Measurements from ENCODE around the gene PLXNB2. TPM values are rescaled to one million over a fixed set of nuclear protein-coding genes. Genes with fewer than 3 reads are reported as not detected.
A peak's percentile ranks its signal among the peaks of the same experiment; 100 is the strongest.

PLXNB2 gene
- polyA plus RNA-seq, 3 donors: 38.2 to 368 (median 70.5) TPM

- H3K27me3 Mint-ChIP-seq (ENCODE audit: low read depth in 3 of 3): peaks cover 0 to 2% (median 1%) of the 10 kb centered on the region in 3 donors
- H3K4me3 Mint-ChIP-seq: peak overlapping the region; percentile 96
- peaks cover 7 to 14% of the 10 kb centered on the region in 2 donors for H3K36me3 ChIP-seq (replicated peaks in 1 of 2; ENCODE audit: control insufficient read depth in 1 of 2, insufficient read depth in 2 of 2, low read length in 2 of 2)
- H3K27me3 ChIP-seq (ENCODE audit: control insufficient read depth in 2 of 2, insufficient read depth in 2 of 2, low read length in 2 of 2): no peaks in the 10 kb centered on the region
- TF ChIP-seq CTCF (IDR thresholded peaks at IDR 0.05): no peak
- H3K9ac ChIP-seq (ENCODE audit: insufficient read depth, low read length, poor library complexity, severe bottlenecking): peak overlapping the region; percentile 94
- peaks cover 66% of the 10 kb centered on the region for H3K79me2 ChIP-seq (ENCODE audit: insufficient read depth, low read length)
- H3K4me1 Mint-ChIP-seq: peaks cover 64% of the 10 kb centered on the region
- H2AFZ ChIP-seq (ENCODE audit: insufficient read depth, low read depth, low read length, poor library complexity, severe bottlenecking): no peak overlapping the region
- peaks cover 63% of the 10 kb centered on the region for H4K20me1 ChIP-seq (ENCODE audit: insufficient read depth, low read length)
- 67% methylated on average over 6 of the region's 14 CpGs for WGBS (ENCODE audit: insufficient coverage)
- peaks cover 8 to 23% of the 10 kb centered on the region in 2 donors for H3K36me3 Mint-ChIP-seq
- peak overlapping the region; percentile 93 for H3K4me2 ChIP-seq (replicated peaks; ENCODE audit: extremely low read depth, low read length, poor library complexity, severe bottlenecking)
- H3K4me1 ChIP-seq (ENCODE audit: control insufficient read depth in 1 of 2, insufficient read depth in 2 of 2, low read length in 2 of 2): peaks cover 73 to 78% of the 10 kb centered on the region in 2 donors
- intact Hi-C loops (cut with micrococcal nuclease): loop anchor here in 1 of 2 donors (10.0 kb wide), 1 partner anchor 341 kb away; the partner anchor contains the start of gene PIM3
- peaks cover 0 to 2% (median 0%) of the 10 kb centered on the region in 7 donors for H3K9me3 Mint-ChIP-seq
- no peaks in the 10 kb centered on the region for H3K9me3 ChIP-seq (replicated peaks in 1 of 2; ENCODE audit: control insufficient read depth in 1 of 2, insufficient read depth in 1 of 2, low read length in 2 of 2)
- peak overlapping the region; percentile 90 to 100 (median 92) for H3K4me3 ChIP-seq (replicated peaks in 1 of 3; ENCODE audit: low read depth in 2 of 3, low read length in 3 of 3)
- peak overlapping the region; percentile 97 to 100 for H3K27ac ChIP-seq (ENCODE audit: low read depth in 1 of 2, low read length in 2 of 2)
- peak in 1 of 3 donors; percentile 69 for DNase-seq
- H3K27ac Mint-ChIP-seq: peak overlapping the region; percentile 97 to 100 (median 100)
Observed at GRCh38 chr22:50305393-50305922, 2.0 kb downstream of the PLXNB2 start.

- intact Hi-C loops (cut with micrococcal nuclease): loop anchor here in 1 of 2 donors (5.0 to 10.0 kb wide), 2 partner anchors 228 to 340 kb away; partner anchors contain the start of genes PIM3 and TYMP
- WGBS (ENCODE audit: insufficient coverage): 51% methylated on average over 15 of the region's 22 CpGs
Observed at GRCh38 chr22:50304528-50305392, 2.7 kb downstream of the PLXNB2 start.

More at GRCh38 chr22:50304528-50305392, 2.7 kb downstream of the PLXNB2 start:
- no peak for TF ChIP-seq CTCF (IDR thresholded peaks at IDR 0.05)
- no peaks in the 10 kb centered on the region for H3K9me3 ChIP-seq (replicated peaks in 1 of 2; ENCODE audit: control insufficient read depth in 1 of 2, insufficient read depth in 1 of 2, low read length in 2 of 2)
- peak; percentile 93 to 95 (median 94) for DNase-seq
- peaks cover 75 to 80% of the 10 kb centered on the region in 2 donors for H3K4me1 ChIP-seq (ENCODE audit: control insufficient read depth in 1 of 2, insufficient read depth in 2 of 2, low read length in 2 of 2)
- peaks cover 70% of the 10 kb centered on the region for H4K20me1 ChIP-seq (ENCODE audit: insufficient read depth, low read length)
- peaks cover 0 to 2% (median 0%) of the 10 kb centered on the region in 7 donors for H3K9me3 Mint-ChIP-seq
- peaks cover 0 to 2% (median 1%) of the 10 kb centered on the region in 3 donors for H3K27me3 Mint-ChIP-seq (ENCODE audit: low read depth in 3 of 3)
- peak overlapping the region; percentile 96 for H3K4me3 Mint-ChIP-seq
- H3K79me2 ChIP-seq (ENCODE audit: insufficient read depth, low read length): peaks cover 73% of the 10 kb centered on the region
- H3K27ac ChIP-seq (ENCODE audit: low read depth in 1 of 2, low read length in 2 of 2): peak overlapping the region; percentile 97 to 100
- H3K36me3 Mint-ChIP-seq: peaks cover 8 to 23% of the 10 kb centered on the region in 2 donors
- H3K4me1 Mint-ChIP-seq: peaks cover 60% of the 10 kb centered on the region
- H3K27me3 ChIP-seq (ENCODE audit: control insufficient read depth in 2 of 2, insufficient read depth in 2 of 2, low read length in 2 of 2): no peaks in the 10 kb centered on the region
- H3K4me3 ChIP-seq (replicated peaks in 1 of 3; ENCODE audit: low read depth in 2 of 3, low read length in 3 of 3): peak overlapping the region; percentile 90 to 100 (median 92)
- peaks cover 7 to 14% of the 10 kb centered on the region in 2 donors for H3K36me3 ChIP-seq (replicated peaks in 1 of 2; ENCODE audit: control insufficient read depth in 1 of 2, insufficient read depth in 2 of 2, low read length in 2 of 2)
- peak overlapping the region; percentile 99 to 100 (median 100) for H3K27ac Mint-ChIP-seq
- H3K9ac ChIP-seq (ENCODE audit: insufficient read depth, low read length, poor library complexity, severe bottlenecking): peak overlapping the region; percentile 94
- H3K4me2 ChIP-seq (replicated peaks; ENCODE audit: extremely low read depth, low read length, poor library complexity, severe bottlenecking): peak overlapping the region; percentile 93
- no peak overlapping the region for H2AFZ ChIP-seq (ENCODE audit: insufficient read depth, low read depth, low read length, poor library complexity, severe bottlenecking)
